ENCODE measurements around the gene GXYLT1. TPM values are rescaled to one million over a fixed set of nuclear protein-coding genes. Genes with fewer than 3 reads are reported as not detected.

The GXYLT1 gene
- total RNA-seq, 1 experiment from 2014 or later = 9.0 TPM

GRCh38 chr12:42135259-42135814, 9.3 kb downstream of the GXYLT1 start:
- Histone ChIP-seq H3K9me2 (ENCODE audit: insufficient read depth) (no peaks in the 10 kb centered on the region), H3K4me2 (ENCODE audit: low read length) (no peak overlapping the region), H3K27me3 (ENCODE audit: insufficient read depth, low read length) (no peaks in the 10 kb centered on the region), H3K79me2 (ENCODE audit: insufficient read depth, low read length) (peaks cover 97% of the 10 kb centered on the region), H3K27ac (ENCODE audit: low read depth, low read length) (no peak overlapping the region), H3K36me3 (ENCODE audit: control insufficient read depth in 1 of 2, insufficient read depth in 2 of 2, low read length in 2 of 2) (no peaks in the 10 kb centered on the region), H2AFZ (ENCODE audit: low read depth, low read length, poor library complexity, severe bottlenecking) (no peak overlapping the region), H3K4me3 (replicated peaks in 1 of 2; ENCODE audit: low read depth in 1 of 2, low read length in 2 of 2) (no peak overlapping the region), H3K9me3 (ENCODE audit: control insufficient read depth in 1 of 2, insufficient read depth in 1 of 2, low read depth in 1 of 2, low read length in 2 of 2) (no peaks in the 10 kb centered on the region), H3K9ac (ENCODE audit: low read length) (no peak overlapping the region), H4K20me1 (ENCODE audit: insufficient read depth) (peaks cover 15% of the 10 kb centered on the region; the same call in 1 of the 2 replicates), H3K4me1 (ENCODE audit: control insufficient read depth in 1 of 2, insufficient read depth in 2 of 2, low read length in 2 of 2) (peaks cover 0 to 13% of the 10 kb centered on the region in 2 experiments; a peak in 2 of 4 replicates)
- TF ChIP-seq EGR1 (IDR thresholded peaks at IDR 0.05; ENCODE audit: low read depth) = no peak
- TF ChIP-seq EZH2 (IDR thresholded peaks at IDR 0.05) = no peak
- no peak for TF ChIP-seq ZFX (IDR thresholded peaks at IDR 0.05)
- no peak for TF ChIP-seq CTCF (IDR thresholded peaks at IDR 0.05 in 2 of 3, conservative IDR thresholded peaks at IDR 0.05 in 1 of 3; ENCODE audit: borderline replicate concordance in 1 of 3, insufficient read depth in 1 of 3, low read depth in 2 of 3, low read length in 2 of 3)
- no peak for TF ChIP-seq YY1 (IDR thresholded peaks at IDR 0.05; ENCODE audit: extremely low read depth, insufficient replicate concordance, low read depth, low read length)
- no peak for TF ChIP-seq POLR2AphosphoS5 (IDR thresholded peaks at IDR 0.05; ENCODE audit: low read depth, low read length)
- TF ChIP-seq, protein P1, sequence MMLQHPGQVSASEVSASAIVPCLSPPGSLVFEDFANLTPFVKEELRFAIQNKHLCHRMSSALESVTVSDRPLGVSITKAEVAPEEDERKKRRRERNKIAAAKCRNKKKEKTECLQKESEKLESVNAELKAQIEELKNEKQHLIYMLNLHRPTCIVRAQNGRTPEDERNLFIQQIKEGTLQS (IDR thresholded peaks at IDR 0.05) = no peak
- no peak for TF ChIP-seq FOSL1 (IDR thresholded peaks at IDR 0.05; ENCODE audit: low read depth)
- no peak for TF ChIP-seq ZBTB33 (IDR thresholded peaks at IDR 0.05; ENCODE audit: extremely low read depth, insufficient replicate concordance, low read length)
- no peak for TF ChIP-seq EZH2phosphoT487 (IDR thresholded peaks at IDR 0.05; ENCODE audit: borderline replicate concordance)
- TF ChIP-seq RAD21 (IDR thresholded peaks at IDR 0.05; ENCODE audit: low read depth) = no peak
- TF ChIP-seq ZNF274 (IDR thresholded peaks at IDR 0.05; ENCODE audit: low read depth, low read length) = no peak
- no peak for TF ChIP-seq JUND (IDR thresholded peaks at IDR 0.05)
- TF ChIP-seq, protein P2, sequence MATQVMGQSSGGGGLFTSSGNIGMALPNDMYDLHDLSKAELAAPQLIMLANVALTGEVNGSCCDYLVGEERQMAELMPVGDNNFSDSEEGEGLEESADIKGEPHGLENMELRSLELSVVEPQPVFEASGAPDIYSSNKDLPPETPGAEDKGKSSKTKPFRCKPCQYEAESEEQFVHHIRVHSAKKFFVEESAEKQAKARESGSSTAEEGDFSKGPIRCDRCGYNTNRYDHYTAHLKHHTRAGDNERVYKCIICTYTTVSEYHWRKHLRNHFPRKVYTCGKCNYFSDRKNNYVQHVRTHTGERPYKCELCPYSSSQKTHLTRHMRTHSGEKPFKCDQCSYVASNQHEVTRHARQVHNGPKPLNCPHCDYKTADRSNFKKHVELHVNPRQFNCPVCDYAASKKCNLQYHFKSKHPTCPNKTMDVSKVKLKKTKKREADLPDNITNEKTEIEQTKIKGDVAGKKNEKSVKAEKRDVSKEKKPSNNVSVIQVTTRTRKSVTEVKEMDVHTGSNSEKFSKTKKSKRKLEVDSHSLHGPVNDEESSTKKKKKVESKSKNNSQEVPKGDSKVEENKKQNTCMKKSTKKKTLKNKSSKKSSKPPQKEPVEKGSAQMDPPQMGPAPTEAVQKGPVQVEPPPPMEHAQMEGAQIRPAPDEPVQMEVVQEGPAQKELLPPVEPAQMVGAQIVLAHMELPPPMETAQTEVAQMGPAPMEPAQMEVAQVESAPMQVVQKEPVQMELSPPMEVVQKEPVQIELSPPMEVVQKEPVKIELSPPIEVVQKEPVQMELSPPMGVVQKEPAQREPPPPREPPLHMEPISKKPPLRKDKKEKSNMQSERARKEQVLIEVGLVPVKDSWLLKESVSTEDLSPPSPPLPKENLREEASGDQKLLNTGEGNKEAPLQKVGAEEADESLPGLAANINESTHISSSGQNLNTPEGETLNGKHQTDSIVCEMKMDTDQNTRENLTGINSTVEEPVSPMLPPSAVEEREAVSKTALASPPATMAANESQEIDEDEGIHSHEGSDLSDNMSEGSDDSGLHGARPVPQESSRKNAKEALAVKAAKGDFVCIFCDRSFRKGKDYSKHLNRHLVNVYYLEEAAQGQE (IDR thresholded peaks at IDR 0.05; ENCODE audit: low read depth) = no peak
- TF ChIP-seq POLR2A (IDR thresholded peaks at IDR 0.05; ENCODE audit: borderline replicate concordance, extremely low read depth, insufficient read depth, insufficient read length) = no peak
- no peak for TF ChIP-seq SRF (IDR thresholded peaks at IDR 0.05; ENCODE audit: low read depth)
- no peak for TF ChIP-seq SP1 (IDR thresholded peaks at IDR 0.05; ENCODE audit: low read depth)
- TF ChIP-seq CEBPB (IDR thresholded peaks at IDR 0.05; ENCODE audit: low read depth) = no peak
- TF ChIP-seq SIN3A (IDR thresholded peaks at IDR 0.05; ENCODE audit: low read depth) = no peak
- DNase-seq (ENCODE audit: low read depth, low spot score) (no peak), ATAC-seq (no peak)
- CTCF ChIA-PET = no interaction called here
- POLR2A ChIA-PET = no interaction called here
- intact Hi-C loops (cut with micrococcal nuclease) = no loop called here
- no TSS peak for BruUV-seq (replicated peaks)
- RAD21 ChIA-PET (ENCODE audit: low non-redundant PET in 1 of 2, low total read pairs in 2 of 2, uncharacterized antibody in 2 of 2, unreplicated experiment in 2 of 2) = no interaction called here

All from HCT116 (cell line).